C4-2B (cell line): ENCODE measurements around the gene MED12L.

Experiments
- H3K27ac ChIP-seq: fragments of 450-650 bp; 2 replicates; pipeline ENCODE4 v1.5.1; 2017
- ZFX ChIP-seq: fragments of 450-650 bp; IDR thresholded peaks from 2 replicates; pipeline ENCODE4 v1.6.1; 2017
- TF ChIP-seq, protein P1 (sequence below): fragments of 450-650 bp; conservative IDR thresholded peaks from 2 replicates; pipeline ENCODE4 v1.5.1; 2017; ENCODE audit warnings: mild to moderate bottlenecking

MED12L gene

DNA sequence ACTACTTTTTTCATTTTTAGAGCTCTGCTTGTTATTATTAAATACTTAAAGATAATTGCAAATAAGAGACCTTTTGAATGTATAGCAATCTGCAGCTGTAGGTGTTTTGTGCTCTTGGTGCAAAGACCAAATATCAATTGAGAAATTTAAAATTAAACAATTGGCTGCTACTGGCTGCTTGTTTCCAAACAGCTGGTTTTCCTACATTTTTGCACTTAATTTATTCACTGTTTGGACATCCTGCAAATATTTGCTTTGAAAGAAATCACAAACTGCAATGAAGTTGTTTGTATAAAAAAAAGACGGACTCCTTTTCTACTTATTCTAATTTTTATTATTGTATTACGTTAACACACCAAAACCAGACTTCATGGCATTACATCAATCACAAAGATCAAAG is 35.6 kb downstream of the MED12L start:
- TF ChIP-seq, protein P1, sequence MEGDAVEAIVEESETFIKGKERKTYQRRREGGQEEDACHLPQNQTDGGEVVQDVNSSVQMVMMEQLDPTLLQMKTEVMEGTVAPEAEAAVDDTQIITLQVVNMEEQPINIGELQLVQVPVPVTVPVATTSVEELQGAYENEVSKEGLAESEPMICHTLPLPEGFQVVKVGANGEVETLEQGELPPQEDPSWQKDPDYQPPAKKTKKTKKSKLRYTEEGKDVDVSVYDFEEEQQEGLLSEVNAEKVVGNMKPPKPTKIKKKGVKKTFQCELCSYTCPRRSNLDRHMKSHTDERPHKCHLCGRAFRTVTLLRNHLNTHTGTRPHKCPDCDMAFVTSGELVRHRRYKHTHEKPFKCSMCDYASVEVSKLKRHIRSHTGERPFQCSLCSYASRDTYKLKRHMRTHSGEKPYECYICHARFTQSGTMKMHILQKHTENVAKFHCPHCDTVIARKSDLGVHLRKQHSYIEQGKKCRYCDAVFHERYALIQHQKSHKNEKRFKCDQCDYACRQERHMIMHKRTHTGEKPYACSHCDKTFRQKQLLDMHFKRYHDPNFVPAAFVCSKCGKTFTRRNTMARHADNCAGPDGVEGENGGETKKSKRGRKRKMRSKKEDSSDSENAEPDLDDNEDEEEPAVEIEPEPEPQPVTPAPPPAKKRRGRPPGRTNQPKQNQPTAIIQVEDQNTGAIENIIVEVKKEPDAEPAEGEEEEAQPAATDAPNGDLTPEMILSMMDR: no peak
- TF ChIP-seq ZFX: no peak
- no peak overlapping the region for H3K27ac ChIP-seq

DNA sequence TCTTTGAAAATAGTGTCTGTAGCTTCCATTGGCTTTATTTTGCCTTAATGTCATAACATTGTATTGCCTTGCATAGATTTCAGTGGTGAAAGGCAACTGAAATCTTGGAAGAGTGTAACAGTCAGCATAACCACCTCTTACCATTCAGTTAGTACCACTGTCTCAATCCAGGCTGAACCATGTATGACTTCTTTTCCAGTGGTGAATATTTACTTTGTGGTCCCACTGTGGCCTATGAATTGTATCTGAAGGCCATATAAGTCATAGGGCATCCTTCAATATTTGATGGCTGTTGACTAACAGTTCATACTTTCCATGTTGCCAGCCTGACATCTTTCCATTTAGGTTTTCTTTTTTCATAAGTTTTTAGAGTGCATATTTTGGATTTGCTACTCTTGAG is 38.4 kb downstream of the MED12L start:
- H3K27ac ChIP-seq: no peak overlapping the region
- TF ChIP-seq, protein P1: no peak
- TF ChIP-seq ZFX: no peak

DNA sequence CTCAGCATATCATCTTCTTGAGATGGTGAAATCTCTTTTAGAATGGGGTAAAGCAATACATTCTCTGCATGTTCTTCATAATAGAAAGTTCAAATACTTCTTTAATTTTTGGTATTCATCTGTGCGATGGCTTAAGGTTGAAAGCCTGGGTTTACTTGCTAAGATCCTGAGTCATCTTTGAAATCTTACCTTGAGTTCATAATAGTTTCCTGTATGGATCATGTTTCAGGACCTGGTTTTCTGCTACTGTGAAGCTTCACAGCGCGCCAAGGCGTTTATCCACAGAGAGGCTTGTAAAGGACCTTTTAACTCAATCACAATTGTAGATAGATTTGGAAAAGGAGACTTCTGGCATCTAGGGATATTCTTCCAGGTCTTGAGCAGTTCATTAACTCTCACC is 39.0 kb downstream of the MED12L start:
- H3K27ac ChIP-seq: no peak overlapping the region
- no peak for TF ChIP-seq ZFX
- TF ChIP-seq, protein P1: no peak

DNA sequence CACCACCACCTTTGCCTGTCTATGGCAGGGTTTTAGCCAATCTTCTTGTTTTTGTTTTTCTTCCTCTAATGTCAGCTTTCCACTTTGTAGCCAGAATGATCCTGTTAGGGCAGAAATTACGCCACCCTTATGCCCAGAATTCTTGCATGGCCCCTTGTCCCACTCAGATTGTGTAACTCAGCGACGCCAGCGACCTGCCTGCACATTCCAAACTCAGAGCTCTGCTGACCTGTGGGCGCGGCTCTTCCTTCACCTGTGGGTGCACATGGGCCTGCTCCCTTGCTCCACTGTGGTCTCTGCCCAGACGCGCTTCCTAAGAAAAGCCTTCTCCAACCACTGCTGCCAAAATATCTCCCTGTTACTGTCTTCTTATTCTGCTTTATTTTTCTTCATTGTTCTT is 45.0 kb downstream of the MED12L start:
- TF ChIP-seq, protein P1: no peak
- TF ChIP-seq ZFX: no peak
- no peak overlapping the region for H3K27ac ChIP-seq

DNA sequence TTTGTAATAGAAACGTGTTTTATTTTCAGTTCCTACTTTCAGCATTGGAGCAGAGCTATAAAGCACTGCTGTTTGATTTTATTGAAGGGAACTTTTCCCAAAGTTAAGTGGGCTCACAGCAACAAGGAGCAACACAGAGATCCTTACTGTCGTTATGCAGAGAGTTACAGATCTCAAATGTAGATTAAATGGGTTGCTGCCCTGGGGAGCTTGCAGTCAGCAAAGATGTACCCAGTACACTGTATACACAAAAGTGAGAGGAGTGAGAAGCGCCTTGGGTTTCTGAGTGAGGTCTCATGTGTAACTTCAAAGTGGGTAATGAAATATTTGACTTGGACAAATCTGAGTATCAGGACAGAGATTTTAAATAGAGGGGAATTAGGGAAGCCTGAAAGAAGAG is 47.7 kb downstream of the MED12L start:
- no peak for TF ChIP-seq ZFX
- TF ChIP-seq, protein P1: no peak
- no peak overlapping the region for H3K27ac ChIP-seq

DNA sequence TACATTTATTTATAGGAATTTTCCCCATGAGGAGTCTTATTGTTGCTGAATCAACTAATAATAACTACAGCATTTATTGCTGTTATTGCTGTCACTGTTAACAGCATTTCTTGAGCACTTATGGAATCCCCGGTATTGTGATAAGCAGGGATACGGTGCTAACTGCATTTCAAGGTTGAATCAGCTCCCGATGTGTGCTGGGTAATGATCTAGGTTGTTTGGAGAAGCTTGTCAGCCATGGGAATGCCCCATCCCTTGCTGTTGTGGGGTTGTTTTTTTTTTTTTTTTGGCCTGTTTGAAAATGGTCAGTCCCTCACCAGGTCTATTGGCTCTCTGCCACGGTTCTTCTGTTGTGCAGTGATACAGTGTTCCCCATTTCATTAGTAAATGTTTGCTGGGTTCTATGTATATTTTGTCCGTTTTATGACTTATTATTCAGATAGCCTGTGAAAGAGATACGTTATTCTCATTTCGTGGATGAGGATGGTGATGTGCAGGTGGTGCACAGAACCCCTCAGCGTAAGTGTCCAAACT is 48.5 kb downstream of the MED12L start:
- no peak for TF ChIP-seq ZFX
- TF ChIP-seq, protein P1: no peak
- H3K27ac ChIP-seq: no peak overlapping the region

DNA sequence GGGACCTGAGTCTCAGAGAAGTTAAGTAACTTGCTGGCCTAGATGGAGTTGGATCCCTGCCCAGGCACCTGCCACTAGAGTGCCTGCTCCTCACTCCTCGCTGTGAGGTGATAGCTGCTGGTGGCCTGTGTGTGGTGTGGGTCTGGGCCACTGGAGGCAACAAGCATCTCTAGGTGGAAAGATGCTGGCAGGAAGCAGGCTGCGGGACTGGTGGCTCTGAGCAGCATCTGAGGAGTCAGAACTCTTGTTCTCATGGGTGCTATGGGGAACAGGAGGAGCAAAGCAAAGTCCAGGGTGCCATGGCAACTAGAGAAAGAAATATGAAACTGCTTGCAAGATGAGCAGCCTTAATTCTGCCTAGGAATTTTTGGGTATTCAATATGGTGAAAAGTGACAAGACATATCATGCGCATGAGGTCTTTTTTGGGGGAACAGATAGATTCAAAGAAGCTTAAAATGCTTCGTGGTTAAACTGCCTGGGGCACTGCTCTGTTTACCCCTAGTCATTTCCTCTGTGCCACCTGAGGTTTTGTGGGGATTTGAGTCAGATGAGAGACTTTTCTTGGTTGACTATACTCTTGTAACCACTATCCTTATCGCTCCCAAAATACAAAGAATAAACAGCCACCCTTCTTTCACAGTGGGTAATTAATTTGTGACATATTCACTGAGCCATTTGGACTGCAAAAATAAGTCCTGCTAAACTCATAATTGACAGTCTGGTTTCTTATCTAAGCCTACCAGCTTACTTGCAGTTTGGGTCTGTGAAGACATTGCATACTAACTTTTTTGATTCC is 50.3 kb downstream of the MED12L start:
- no peak overlapping the region for H3K27ac ChIP-seq
- TF ChIP-seq ZFX: no peak
- TF ChIP-seq, protein P1: no peak
